Medulla oblongata (tissue), 1 donor: Measurements from ENCODE around the gene NLRP1.

Experiments used
- DNase-seq: peaks from one replicate; pipeline ENCODE4 v3.0.0-alpha.2; 2015; ENCODE audit errors: extremely low spot score

Gene NLRP1

DNA sequence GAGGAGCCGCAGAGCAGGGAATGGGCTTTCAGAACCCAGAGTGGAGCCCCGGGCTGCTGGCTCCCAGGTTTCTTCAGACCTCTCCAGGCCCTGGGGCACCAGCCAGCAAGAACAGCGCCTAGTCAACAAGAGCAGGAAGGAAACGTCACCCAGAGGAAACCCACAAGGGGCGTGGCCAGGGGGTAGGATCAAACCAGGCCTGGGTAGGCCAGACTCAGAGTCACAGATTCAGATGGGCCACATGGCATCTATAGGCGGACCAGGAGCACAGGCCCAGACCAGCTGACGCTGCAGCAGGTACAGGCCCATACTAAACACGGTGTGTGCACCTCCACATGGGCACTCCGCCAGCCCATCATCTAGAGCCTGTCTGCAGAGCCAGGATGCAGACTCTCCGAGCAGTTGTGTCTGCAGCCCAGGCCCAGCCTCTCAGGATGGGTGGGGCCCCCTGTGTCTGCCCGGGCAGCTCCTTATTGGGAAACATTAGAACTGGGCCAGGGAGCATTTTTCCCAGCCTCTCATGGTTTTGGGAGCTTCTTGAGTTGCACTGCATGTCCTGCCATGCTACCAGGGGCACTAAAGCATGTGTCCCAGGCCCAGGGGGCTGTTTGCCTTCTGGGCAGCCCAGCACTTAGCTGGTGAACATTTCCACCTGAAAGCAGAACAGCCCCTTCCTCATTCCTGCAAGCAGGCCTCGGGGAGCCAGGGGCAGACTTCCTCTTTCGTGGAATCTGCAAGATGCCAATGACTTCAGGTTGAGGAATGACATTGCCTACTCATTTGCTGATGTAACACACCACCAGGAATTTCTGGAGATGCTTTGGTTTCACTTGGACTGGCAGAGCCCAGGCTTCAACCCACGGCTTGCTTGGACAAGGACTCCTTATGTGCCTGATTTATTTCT is at the start of gene NLRP1:
Gene NLRP1 (minus strand): TSS at position 127 of the 904 bp plus-strand sequence. CDS start 552 bp downstream, outside the sequence.
- DNase-seq = peak; percentile 86

DNA sequence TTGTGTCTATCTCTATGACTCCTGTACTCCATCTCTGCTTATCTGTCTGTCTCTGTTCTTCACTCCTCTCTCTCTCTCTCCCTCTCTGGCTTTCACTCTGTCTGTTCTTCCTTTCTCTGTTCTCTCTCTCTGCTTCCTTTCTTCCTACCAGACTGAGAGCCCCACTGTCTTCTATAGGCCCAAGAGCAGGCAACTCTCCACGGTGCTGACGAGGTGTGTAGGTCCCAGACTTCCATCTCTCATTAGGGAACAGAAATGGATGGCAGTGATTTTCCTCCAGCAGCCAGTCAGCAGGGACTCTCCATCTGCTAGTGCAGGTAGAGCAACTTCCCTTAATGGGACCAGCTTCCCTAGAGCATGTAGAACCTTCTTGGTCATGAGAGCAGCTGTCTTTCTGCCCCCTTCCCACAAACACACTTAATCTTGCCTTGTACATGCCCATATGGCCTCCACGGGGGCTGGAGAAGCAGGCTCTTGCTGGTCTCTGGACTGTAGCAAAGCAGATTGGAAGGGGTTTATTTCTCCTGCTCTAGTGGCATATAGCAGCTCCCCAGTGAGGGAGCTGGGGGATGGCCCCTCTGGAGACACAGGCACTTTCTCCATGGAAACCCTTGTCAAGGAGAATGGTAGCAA is 47.8 kb upstream of the NLRP1 start:
- DNase-seq = no peak

DNA sequence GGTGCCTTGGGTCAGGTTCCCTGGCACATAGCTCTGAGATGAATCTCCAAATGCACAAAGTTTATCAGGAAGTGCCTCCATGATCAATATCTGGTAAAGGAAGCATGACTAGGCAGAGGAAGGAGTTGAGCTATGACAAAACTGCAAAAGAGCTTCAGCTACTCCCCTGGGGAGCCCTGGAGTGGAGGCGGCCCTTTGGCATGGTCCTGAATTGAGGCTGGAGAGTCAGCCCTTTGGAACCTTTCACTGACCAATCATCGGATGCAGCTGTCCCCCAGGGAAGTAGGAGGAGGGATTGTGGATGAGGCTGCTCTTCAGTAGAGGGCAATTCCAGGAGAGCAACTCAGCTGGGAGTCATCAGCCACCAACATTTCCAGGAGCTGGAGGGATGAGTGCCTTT is 46.1 kb upstream of the NLRP1 start:
- DNase-seq = no peak

DNA sequence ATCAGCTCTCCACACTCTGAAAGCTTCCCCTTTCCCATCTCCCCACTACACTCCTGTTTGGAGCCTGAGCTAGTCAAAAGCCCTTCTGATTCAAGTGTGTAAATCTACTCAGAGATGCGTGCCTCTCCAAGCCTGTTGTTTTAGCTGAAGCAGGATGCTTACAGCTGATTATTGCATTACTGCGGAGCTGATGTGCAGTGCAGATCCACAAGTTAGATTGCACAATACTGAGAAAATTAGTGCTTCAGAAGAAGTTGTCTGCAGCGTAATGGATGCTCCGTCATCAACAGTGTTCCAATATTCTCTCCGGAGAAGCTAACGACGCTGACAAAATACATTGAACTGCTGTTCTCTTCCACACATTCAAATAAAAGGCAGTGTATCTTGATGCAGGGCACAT is 44.8 kb upstream of the NLRP1 start:
- DNase-seq = peak; percentile 6

DNA sequence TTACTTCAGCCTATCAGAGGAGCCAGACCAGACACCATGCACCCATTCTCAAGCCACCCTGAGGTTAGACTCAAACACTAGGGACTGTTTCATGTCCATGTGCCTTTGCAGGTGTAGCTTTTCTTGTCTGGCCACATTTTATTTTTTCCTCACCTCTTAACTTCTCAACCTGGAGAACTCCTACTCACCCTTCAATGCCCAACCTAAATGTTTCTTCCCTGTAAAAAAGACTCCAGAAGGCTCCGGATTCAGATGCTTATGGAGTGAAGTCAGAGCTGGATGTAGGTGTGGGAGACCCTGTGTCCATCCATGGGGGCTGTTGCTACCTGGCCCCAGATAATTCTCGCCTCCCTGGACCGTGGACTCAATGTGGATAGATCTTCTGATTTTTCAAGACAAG is 44.0 kb upstream of the NLRP1 start:
- no peak for DNase-seq

DNA sequence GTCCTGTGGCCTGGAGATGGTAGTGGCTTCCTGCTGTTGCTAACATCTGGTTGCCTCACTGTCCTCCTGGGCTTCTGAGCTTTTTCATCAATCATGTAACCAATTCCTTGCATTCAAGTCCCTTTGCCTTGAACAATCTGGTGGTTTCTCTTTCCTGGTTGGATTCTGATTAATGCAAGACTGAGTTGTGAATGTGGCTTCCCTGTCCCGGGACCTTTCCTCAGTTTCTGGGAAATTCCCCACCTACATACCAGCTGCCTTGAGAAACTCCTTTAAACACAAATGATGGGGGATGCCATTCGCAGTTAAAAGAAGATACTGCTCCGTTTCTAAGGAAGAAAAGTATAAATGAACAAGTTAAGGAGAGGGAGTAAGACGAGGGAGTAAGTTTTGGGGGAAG is 39.9 kb upstream of the NLRP1 start:
- DNase-seq = no peak

DNA sequence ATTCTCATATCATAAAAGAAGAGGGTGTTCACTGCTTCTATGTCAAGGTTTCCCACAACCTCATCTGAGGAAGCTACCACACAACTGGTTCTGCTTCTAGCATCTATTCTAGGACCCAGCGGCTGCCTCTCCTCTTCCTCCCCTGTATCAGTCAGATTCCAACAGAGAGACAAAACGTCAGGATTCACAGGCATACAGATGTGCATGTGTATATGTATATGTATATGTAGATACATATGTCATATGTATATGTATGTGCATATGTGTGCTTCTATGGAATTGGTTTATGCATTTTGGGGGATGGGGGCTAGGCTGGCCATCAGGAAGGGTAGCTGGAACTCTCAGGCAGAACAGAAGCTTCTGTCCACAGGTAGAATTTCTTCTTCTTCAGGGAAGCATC is 37.4 kb upstream of the NLRP1 start:
- no peak for DNase-seq

DNA sequence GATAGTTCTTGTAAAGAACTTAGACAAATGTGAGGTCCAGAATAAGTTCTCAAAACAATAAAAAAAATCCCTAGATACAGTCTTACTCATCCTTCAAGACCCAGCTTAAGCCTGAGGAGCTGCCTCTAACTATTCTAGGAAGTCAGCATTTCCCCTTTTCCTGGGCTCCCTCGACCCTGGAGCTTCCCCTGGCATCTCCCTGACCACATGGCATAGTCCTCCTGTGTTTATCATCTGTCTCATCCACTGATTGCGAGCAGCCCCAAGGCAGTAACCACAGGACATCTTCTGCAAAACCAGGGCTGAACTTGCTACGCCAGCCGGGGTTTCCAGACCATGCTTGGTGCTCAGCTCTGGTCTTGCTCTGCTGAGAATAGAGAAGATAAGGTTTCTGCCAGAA is 36.7 kb upstream of the NLRP1 start:
- no peak for DNase-seq

DNA sequence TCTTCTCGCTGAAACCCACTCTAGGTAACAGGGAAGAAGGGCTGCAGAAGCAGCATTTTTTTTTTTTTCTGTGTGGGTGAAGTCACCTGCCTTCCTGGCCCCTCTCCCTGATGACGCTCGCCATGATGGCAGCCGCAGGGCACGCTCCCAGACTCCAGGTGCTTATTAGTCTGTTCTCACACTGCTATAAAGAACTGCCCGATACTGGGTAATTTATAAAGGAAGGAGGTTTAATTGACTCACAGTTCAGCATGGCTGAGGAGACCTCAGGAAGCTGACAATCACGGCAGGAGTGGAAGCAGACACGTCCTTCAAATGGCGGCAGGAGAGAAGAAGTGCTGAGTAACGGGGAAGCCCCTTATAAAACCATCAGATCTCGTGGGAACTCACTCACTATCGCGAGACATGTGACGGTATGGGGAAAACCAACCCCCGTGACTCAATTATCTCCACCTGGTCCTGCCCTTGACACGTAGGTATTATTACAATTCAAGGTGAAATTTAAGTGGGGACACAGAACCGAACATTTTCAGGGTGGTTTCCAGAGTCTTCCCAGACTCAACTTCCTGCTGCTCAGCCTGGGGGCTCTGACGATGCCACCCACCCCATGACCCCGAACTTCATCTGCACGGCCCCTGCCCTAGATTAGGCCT is 34.9 kb upstream of the NLRP1 start:
- no peak for DNase-seq

DNA sequence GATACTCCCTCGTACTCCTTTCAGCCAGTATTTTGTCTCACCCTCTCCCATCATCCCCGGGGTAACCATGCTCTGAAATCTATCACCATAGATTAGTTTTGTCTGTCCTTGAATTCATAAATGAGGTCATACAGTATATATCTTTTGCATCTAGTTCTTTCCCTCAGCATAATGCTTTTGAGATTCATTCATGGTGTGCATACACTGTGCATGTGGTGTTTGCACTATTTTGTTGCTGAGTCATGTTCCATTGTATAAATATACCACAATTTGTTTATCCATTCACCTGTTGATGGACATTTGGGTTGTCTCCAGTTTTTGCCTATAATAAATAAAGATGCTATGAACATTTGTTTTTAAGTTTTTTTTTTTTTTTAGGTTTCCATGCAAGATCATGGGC is 34.2 kb upstream of the NLRP1 start:
- DNase-seq = no peak

DNA sequence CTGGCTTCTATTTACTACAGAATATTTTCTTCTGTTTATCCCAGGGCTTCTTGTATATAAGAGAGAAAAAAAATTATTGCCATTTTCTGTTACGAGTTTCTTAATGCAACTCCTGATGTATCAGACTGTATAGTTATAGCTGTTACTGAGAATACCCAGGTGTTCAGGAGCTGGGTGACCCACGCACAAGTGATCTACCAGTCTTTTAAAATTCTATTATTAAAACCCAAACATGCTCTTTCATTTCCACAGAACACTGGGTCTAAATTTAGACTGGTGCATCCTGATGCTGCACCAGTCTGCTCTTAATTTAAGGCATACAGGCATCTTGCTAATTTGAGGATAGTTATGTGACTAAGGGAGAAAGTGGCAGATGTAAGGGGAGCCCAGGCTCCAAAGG is 31.2 kb upstream of the NLRP1 start:
- no peak for DNase-seq

DNA sequence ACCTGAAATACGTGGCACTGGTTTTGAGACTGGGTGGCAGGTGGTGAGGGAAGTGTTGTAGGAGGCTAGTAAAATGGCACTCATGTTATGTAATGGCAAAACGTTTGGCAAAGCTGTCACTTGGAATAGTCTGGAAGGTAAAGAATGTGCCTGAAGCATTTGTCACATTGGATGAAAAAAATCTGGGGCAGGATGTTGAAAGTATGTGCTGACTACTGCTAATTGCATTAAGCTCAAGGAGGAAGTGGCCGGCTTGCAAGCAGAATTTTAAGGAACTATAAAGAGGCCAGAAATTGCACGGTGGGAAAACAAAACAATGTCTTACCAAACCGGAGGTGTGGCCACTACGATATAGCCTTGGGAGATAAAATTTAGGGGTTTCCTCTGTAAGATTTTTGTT is 26.6 kb upstream of the NLRP1 start:
- DNase-seq = peak; percentile 47

DNA sequence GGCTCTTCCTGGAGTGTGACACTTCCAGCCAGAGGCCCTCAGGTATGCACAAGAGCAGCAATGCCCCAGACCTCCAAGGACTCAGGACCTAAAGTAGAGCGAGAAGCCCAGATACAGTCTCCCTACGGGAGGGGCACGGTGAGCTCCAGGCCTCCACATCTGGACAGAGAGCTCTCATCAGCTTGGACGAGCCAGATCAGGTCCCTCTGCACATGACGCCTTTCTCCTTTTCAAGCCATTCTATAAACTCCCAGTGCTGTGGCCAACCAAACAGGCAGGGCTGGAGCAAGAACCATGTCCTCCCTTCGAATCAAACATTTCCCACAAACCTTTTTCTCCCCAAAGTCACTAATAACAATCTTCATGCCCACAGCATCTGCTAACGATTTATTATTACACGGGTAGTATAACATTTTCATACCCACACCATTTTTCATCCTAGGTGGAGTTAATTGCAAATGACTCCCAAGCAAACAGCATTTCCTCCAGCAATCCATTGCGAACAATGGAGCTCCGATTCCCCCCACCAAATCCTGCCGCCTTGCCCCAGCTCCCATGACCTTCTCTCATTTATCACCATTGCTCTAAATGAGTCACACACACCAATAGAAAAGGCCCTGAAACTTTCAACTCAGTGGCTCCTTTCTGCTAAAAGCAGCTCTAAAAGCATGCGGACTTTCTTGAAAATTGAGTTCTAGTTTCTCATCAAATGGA is 24.2 kb upstream of the NLRP1 start:
- no peak for DNase-seq

DNA sequence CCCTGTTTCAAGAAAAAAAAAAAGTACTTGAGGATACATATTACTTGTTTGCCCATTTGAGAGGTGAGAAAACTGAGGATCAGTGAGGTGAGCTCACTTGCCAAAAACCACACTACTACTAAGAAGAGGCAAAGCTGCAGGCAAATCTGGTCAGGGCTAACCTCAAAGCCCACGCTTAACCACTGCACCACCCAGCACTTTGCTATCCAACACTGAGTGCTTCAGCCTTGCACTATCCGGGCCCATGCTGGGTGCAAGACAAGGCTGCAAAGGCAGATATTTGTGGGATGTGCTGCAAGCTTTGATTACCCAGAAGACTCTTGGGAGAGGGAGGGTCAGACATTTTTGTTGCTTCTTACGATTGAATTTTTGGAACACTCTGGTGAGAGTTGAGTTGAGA is 23.6 kb upstream of the NLRP1 start:
- DNase-seq = no peak

DNA sequence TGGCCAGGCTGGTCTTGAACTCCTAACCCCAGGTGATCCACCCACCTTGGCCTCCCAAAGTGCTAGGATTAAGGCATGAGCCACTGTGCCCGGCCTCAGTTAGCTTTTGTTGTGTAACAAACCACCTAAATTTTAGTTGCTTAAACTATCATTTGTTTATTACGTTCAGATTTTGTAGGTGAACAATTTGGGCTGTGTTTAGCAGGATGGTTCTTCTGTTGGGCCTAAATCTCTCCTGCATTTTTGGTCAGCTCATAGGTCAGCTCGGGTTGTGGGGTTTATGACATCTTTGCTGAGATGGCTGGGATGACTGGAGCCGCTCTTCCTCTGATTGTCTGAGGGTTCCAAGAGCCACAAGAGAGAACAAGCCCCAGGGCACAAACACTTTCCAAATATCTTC is 21.1 kb upstream of the NLRP1 start:
- DNase-seq = no peak

DNA sequence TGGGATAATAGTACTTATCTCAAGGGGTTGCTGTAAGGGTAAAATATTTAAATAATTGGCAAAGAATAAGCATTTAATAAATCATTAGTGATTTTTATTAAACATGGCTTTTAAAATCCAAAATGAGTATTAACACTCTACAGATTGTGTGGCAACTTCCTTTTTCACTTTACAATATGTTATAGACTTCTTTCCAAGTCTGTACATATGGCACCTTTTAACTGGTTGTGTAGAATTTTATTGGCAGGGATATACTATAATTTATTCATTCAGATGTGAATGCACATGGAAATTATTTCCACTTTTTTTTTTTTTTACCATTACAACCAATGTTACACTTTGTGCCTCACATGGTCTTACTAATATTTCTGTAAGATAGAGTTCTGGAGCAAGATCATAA is 15.7 kb upstream of the NLRP1 start:
- no peak for DNase-seq

DNA sequence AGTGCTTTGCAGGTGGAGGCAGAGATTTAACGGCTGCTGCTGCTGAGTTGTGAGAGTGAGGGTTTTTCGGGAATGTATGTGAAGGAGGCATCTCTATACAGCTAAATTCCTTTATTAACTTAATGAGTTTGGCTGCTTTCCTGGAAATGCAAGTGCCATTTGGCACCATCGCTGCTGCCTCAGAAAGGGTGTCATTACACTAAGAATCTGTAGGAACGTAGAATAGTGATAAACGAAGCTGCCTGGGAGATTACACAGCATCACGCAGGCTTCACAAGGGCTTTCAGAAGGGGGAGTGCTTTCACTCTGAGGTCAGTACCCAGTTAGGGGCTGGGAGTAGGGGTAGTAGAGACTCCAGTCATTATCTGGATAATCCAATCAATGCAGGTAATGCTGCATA is 14.1 kb upstream of the NLRP1 start:
- no peak for DNase-seq

DNA sequence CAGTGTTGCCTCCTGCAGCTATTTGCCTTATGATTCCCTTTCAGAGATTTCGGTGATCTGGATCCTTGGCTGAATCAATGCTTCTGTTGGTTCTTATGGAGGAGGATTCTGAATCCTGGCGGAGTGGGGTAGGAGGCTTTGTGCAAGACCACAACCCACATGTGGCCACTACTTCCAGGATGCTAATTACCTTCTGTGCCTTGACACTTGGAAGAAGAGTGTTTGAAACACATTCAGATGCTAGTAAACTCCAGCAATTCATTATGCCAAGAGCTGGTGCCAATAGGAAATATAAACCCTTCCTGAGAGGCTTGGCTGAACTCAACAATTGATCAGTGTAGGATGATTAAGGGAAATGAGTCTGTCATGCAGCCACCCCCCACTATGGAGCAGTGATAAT is 12.1 kb upstream of the NLRP1 start:
- no peak for DNase-seq

DNA sequence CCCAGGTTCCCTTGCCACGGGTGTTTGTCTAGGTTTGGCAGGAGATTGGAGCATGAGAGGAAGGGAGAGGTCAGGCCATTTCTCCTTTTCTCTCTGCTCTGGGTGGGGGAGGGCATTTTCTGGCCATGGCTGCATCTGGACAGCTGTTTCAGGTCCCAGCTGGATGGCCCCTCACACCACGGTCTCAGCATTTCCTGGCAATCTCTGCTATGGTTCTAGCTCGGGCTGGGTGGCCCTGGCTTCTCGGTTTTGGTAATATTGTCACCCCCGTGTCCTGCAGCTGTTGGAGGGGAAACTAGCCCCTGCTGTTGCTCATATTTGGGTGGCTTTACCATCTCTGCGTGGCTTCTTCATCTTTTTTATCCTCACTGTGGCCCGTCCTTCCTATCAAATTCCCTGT is 11.5 kb upstream of the NLRP1 start:
- DNase-seq = no peak

DNA sequence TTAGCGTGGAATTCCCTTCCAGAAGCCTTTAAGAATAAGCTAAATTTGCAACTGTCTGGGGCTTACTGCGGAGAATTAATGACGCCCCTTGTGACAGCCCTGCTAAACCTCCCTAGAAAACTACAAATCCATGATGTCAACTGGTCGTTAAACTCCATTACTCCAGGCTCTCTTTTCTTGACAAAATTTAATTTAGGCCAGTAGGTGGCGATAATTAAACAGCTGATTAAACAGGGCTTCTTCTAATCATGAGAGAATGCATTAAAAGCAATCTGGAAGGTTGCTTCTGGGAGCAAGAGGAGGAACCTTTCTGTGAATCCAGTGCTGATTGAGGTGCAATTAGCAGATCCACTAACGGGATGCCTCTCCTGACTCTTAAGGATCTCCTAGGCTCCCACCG is 8.1 kb upstream of the NLRP1 start:
- DNase-seq = peak; percentile 90

DNA sequence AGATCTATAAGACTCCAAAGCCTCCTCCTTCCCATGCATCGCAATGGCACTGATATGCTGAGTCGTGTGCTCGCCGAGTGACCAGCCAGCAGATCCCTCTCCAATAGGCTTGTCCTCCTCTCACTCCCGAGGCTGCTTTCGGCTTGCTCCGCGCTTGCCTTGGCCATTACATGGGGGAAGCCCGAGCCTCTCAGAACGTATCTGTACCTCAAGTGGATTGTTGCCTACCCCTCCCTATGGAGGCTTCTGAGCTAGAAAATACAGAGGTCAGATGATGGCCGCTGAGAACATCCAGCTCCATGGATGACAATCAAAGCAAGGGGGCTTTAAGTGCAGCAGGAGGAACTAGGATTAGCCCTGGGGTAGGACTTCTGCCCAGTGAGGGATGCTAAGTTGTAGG is 7.7 kb upstream of the NLRP1 start:
- no peak for DNase-seq

DNA sequence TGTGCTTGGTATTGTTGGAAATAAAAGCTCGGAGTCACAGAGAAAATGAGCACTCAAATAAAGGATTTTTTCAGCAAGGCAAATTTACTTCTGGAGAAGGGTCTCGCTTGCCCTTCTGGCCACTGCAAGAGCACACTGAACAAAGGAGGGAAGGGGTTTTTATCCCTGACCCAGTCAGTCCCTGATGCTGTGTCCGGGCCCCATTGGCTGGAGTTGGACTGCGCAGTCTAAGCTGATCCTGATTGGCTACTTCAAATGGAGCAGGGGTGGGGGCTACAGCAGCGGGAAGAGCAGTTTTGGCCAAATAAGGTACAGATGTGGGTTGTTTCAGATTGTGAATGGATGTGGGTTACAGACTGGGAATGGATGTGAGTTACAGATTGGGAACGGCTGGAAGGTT is 4.3 kb upstream of the NLRP1 start:
- no peak for DNase-seq
